ENCODE measurements around the gene LGSN.
"Not testable (repeated sequence)": the region's sequence is repeated elsewhere in the genome, so short reads cannot be mapped to it uniquely, and the experiment has no call there.

Gene LGSN, protein sequence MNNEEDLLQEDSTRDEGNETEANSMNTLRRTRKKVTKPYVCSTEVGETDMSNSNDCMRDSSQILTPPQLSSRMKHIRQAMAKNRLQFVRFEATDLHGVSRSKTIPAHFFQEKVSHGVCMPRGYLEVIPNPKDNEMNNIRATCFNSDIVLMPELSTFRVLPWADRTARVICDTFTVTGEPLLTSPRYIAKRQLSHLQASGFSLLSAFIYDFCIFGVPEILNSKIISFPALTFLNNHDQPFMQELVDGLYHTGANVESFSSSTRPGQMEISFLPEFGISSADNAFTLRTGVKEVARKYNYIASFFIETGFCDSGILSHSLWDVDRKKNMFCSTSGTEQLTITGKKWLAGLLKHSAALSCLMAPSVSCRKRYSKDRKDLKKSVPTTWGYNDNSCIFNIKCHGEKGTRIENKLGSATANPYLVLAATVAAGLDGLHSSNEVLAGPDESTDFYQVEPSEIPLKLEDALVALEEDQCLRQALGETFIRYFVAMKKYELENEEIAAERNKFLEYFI

DNA sequence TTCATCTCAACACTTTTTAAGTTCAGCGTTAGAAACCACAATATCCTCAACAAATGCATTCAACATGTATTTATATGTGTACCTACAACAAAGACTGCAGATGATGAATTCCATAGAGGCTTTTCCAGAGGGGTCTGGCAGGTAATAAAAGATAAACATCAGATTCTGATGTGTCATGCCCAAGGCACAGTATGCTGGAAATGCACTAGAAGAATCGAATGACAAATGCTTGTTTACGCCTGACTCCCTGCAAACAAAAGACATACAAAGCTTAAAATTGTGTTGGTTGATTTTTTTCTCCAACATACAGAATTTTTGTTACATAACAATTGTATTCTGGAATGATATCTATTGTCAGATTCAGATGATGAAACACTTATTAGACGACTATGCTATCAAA lies at the start of gene LGSN:
Gene LGSN, minus strand, starts transcription at position 45 of the 400 bp plus-strand sequence. Its CDS starts 40 bp downstream, at position 5.
- no peak for DNase-seq (ENCODE audit: low read depth in 2 of 2)

DNA sequence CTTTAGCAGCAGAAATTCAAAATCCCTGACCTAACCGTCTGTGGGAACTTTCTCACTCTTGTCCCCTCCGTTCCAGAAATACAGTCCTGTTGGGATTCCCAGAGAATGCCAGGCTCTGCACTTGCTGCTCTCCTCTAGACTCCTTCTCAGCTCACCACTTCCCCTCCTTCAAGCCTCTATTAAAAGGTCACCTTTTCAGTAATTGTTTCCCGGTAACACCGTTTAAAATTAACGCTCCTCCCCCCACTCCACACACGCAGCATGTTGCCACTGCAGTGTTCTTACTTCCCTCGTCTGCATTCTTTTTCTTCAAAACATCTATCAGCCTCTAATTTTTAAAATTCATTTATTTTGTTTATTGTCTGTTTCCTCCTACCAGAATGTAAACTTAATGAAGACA lies 48.6 kb upstream of the LGSN start:
- no peak for DNase-seq (ENCODE audit: low read depth in 2 of 2)

DNA sequence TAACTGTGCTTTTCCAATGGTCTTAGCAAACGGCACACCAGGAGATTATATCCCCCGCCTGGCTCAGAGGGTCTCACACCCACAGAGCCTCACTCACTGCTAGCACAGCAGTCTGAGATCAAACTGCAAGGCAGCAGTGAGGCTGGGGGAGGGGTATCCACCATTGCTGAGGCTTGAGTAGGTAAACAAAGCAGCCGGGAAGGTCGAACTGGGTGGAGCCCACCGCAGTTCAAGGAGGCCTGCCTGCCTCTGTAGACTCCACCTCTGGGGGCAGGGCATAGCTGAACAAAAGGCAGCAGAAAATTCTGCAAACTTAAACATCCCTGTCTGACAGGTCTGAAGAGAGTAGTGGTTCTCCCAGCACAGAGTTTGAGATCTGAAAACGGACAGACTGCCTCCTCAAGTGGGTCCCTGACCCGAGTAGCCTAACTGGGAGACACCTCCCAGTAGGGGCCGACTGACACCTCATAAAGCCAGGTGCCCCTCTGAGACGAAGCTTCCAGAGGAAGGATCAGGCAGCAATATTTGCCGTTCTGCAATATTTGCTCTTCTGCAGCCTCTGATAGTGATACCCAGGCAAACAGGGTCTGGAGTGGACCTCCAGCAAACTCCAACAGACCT lies 42.8 kb upstream of the LGSN start:
- DNase-seq (ENCODE audit: low read depth in 2 of 2), result not testable (repeated sequence)

DNA sequence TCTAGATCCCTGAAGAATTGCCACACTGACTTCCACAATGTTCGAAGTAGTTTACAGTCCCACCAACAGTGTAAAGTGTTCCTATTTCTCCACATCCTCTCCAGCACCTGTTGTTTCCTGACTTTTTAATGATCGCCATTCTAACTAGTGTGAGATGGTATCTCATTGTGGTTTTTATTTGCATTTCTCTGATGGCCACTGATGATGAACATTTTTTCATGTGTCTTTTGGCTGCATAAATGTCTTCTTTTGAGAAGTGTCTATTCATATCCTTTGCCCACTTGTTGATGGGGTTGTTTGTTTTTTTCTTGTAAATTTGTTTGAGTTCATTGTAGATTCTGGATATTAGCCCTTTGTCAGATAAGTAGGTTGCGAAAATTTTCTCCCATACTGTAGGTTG lies 37.6 kb upstream of the LGSN start:
- not testable (repeated sequence) for DNase-seq (ENCODE audit: low read depth in 2 of 2)

DNA sequence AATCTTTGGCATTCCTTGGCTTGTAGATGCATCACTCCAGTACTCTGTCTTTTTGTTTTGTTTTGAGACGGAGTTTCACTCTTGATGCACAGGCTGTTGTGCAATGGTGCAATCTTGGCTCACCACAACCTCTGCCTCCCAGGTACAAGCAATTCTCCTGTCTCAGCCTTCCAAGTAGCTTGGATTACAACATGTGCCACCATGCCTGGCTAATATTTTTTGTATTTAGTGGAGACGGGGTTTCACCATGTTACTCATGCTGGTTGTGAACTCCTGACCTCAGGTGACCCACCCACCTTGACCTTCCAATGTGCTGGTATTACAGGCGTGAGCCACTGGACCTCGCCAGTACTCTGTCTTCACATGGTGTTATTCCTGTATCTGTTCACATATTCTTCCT lies 35.8 kb upstream of the LGSN start:
- no peak for DNase-seq (ENCODE audit: low read depth in 2 of 2)

DNA sequence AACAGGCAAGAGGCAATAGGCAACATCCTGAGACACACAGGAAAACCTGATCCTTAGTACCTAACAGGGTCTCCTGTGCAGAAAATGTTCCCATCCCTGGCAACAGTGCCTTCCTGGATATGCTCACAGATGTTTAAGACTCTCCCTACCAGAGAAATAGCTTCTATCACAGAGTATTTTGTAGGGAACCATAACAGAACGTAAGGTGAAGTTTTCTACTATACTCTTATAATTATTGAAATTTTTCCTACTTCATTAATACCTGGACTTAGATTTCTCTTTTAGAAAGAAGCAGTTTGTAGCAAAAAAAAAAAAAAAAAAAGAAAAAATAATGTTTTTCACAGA lies 33.5 kb upstream of the LGSN start:
- no peak for DNase-seq (ENCODE audit: low read depth in 2 of 2)

DNA sequence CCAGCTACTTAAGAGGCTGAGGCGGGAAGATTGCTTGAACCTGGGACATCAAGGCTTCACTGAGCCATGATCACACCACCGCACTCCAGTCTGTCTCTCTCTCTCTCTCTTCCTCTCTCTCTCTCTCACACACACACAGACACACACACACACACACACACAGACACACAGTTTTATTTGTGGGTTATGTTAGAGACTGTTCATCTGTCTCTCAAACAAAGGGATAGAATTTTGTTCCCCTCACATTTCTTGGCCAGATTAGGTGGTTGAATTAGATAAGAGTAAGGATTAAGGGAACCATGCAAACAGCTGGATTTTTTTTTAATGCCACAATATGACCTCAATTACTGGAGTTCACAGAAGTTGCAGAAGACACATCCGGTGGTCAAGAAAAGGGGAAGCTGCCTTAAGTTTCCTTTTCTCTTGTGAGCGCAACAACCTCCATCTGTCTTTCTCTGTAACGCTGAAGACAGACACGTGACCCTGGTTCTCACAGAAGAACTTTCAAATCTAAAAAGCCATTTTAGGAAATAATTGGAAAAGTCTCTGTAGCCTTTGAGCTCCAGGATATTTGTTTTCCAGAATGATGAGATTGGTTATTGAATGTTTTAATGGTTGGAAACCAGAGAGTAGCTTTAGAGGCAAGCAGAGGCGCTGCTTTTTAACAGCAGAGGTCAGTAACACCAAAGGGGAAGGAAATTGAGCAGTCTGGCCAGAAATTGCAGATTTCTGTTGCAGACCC lies 32.9 kb upstream of the LGSN start:
- no peak for DNase-seq (ENCODE audit: low read depth in 2 of 2)

DNA sequence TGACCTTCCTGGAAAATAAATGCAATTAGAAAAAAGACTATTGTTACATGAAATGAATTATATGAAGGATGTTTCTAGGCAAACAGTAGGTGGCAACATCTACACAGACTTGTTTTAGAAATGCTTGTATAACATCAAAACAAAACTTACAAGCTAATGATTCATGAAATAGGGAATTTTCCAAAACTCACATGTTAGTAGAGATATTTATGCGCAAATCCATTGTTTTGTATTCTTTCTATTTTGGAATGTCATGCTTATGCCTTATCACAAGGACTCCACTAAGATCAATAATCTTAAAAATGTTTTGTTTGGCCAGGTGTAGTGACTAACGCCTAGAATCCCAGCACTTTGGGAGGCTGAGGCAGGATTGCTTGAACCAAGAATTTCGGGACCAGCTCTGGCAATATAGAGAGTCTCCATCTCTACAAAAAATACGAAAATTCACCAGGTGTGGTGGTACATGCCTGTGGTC lies 32.3 kb upstream of the LGSN start:
- DNase-seq (ENCODE audit: low read depth in 2 of 2), result no peak

DNA sequence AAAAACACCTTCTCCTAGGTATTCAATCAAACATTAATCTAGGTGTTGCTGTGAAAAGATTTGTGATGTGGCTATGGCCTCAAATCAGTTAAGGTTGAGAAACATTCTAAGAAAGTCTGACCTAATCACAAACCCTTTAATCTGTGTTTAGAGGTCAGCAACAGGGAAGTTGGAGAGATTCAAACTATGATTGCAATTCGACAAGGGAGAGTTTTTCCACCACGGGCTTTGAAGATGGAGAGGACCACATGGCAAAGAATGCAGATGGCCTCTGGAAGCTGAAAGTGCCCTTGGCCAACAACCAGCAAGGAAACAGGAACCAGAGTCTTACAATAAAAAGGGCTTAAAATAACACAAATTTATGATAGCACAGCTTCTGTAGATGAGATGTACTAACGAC lies 29.6 kb upstream of the LGSN start:
- DNase-seq (ENCODE audit: low read depth in 2 of 2), result no peak

DNA sequence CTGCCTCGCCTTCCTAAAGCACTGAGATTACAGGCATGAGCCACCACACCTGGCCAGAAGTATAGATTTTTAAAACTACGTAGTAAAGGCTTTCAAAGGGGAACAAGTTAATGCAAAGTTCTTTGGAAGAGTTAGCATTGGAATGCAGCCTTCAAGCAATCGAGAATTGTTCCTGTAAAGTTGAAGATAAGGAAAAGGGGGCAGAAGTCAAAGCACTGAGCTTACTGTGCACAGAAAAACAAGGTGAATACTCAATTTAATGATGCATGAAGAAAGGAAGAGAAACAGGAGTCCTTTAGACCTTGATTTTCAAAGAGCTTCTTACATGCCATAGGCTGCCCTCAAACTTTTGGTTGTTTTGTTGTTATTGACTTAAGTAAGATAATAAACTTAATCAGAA lies 29.1 kb upstream of the LGSN start:
- no peak for DNase-seq (ENCODE audit: low read depth in 2 of 2)

DNA sequence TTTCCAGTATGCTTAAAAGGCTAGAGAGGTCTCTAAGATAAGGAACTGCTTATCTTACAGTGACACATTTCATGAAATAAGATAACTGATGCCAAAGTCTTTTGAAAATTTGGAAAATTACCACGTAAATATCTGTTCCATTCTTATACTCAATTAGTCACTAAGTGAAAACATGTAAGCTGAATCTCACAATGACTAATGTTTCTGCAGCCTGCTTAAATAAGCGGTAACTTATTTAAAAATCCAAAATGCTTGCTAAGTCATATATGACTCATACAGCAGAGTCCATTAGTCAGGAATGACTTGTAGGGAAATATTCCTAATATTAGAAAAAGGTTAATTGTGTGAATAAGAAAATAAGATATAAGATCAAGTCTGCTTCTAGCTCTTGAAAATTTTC lies 27.8 kb upstream of the LGSN start:
- DNase-seq (ENCODE audit: low read depth in 2 of 2), result no peak

DNA sequence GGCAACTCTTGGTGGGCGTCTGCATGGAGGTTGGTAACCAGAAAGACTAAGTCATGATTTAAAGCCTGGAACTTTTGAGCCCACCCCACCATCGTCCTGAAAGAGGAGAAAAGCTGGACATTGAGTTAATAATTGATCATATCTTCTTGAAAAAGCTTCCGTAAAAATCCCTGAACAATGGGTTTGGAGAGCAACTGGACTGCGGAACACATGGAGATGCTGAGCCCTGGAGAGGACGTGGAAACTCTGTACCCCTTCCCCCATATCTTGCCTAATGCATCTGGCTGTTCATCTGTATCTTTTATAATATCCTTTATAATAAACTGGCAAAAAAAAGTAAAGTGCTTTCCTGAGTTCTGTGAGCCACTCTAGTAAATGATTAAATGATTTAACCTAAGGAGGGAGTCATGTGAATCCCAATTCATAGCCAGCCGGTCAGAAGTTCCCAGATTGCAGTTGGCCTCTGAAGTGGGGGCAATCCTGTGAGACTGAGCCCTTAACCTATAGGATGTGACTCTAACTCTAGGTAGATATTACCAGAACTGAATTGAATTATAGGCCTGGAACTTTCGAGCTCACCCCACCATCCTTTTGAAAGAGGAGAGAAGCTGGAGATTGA lies 26.5 kb upstream of the LGSN start:
- no peak for DNase-seq (ENCODE audit: low read depth in 2 of 2)

DNA sequence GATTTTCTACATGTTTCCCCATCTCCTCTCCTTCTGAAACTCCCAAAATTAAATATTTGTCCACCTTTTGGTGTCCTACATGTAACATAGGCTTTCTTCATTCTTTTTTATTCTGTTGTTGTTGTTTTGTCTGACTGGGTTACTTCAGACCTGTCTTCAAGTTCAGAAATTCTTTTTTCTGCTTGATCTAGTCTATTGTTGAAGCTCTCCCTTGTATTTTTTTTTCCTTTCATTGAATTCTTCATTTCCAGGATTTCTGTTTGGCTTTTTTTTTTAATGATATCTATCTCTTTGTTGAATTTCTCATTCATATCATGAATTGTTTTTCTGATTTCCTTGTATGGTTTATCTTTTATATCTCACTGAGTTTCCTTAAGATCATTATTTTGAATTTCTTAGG lies 20.6 kb upstream of the LGSN start:
- DNase-seq (ENCODE audit: low read depth in 2 of 2), result no peak

DNA sequence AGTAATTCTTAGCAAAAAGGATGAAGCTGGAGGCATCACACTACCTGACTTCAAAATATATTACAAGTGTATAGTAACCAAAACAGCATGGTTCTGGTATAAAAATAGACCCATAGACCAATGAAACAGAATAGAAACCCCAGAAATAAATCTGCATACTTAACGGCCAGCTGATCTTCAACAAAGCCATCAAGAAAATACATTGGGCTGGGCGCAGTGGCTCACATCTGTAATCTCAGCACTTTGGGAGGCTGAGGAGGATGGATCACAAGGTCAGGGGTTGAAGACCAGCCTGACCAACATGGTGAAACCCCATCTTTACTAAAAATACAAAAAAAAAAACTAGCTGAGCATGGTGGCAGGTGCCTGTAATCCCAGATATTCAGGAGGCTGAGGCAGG lies 14.9 kb upstream of the LGSN start:
- DNase-seq (ENCODE audit: low read depth in 2 of 2), result not testable (repeated sequence)

DNA sequence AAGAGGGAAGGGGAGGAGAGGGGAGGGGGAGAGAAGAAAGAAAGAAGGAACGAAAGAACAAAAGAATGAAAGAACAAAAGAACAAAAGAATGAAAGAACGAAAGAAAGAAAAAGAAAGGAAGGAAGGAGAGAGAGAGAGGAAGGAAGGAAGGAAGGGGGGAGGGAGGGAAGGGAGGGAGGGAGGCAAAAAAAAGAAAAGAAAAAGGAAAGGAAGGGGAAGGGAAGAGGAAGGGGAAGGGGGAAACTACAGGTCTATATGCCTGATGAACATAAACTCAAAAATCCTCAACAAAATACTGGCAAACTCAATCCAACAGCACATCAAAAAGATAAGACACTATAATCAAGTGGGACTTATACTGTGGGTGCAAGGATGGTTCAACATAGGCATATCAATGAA lies 13.7 kb upstream of the LGSN start:
- DNase-seq (ENCODE audit: low read depth in 2 of 2), result no peak

DNA sequence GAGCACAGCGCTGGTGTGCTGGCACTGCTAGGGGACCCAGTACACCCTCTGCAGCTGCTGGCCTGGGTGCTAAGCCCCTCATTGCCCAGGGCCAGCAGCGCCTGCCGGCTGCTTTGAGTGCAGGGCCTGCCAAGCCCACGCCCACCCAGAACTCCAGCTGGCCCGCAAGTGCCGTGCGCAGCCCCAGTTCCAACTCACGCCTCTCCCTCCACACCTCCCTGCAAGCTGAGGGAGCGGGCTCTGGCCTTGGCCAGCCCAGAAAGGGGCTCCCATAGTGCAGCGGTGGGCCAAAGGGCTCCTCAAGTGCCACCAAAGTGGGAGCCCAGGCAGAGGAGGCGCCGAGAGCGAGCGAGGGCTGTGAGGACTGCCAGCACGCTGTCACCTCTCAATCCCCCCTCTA lies 6.8 kb upstream of the LGSN start:
- DNase-seq (ENCODE audit: low read depth in 2 of 2), result not testable (repeated sequence)

DNA sequence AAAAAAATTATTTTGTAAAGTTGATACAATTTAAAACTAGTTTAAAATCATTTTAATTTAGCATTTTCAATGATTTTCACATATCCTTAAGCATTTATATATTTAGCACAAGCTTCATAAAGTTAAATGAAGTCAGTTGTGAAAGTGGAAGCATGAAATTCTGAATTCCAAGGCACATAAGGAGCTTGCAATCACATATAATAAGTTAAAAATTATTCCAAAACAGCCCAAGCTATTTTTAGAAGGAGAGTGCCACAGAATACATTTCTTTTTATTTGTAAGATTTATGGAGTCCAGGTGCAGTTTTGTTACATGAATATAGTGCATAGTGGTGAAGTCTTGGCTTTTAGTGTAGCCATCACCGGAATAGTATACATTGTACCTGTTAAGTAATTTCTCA lies 3.2 kb upstream of the LGSN start:
- DNase-seq (ENCODE audit: low read depth in 2 of 2), result no peak

DNA sequence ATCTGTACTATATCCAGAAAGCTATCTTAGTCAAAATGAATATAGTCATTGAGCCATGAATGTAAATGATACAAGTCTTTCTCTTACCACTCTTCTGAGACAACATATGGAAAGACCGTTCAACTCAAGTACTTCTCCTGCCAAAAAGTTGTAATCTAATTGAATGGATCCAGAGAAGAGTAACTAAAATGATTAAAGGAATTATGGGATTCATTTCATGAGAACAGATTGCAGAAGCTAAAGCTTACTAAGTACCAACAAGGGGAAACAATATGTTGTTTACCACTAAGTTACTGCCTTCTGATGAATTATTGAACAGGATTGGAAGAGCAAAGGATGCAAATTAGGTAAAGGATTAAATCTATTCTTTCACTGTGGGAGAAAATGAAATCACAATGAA lies 2.0 kb upstream of the LGSN start:
- no peak for DNase-seq (ENCODE audit: low read depth in 2 of 2)

DNA sequence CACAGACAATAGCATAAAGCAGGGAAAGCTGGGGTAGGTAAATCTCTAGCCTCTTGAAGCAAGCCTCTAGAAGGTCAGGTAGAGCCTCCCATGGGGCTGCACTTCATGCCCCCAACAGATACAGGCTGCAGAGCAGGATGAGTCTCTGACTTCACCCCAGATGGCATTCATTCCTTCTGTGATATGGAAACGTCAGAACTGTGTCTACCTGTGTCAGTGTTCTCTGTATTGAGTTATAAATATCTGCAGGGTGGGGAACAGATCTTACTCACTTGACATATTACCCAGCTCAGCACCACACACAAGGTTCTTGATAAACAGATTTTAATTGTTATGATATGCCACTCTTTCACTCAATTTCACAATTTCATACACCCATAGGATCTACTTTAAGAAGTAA lies 2.1 kb downstream of the LGSN start:
- no peak for DNase-seq (ENCODE audit: low read depth in 2 of 2)

DNA sequence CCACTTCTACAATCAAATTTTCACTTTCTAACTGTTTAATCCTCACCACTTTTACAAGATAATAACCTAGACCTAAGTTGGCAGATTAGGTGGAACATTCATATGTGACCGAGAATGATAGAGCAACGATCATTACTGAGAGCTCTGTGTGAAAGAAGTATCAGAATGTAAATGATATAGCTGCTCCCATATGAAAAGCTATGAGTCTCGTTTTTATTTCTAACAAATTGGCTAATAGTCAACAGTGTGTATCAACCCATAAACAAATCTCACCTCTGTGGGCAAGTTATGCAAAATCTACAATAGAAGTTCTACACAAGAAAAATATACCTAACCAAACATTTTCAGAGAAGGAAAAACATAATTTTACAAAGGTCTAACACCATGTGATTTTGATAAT lies 3.7 kb downstream of the LGSN start:
- DNase-seq (ENCODE audit: low read depth in 2 of 2), result no peak

DNA sequence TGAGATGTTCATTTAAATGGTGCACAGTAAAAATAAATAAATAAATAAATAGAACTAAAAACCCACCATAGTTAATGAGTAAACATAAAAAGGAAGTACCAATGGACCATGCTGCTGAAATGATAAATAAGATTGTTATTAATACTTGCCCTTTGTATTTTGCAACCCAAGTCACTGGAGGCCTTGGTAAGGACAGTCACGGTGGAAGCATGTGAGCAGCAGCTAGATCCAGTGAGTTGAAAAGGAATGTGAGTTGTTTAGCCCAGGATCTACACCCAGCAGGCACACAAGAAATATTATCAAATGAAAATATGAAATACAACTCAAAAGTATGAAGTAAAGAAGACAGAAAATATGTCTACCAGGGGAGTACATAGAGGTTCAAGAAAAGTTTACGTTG lies 6.7 kb downstream of the LGSN start:
- DNase-seq (ENCODE audit: low read depth in 2 of 2), result no peak

DNA sequence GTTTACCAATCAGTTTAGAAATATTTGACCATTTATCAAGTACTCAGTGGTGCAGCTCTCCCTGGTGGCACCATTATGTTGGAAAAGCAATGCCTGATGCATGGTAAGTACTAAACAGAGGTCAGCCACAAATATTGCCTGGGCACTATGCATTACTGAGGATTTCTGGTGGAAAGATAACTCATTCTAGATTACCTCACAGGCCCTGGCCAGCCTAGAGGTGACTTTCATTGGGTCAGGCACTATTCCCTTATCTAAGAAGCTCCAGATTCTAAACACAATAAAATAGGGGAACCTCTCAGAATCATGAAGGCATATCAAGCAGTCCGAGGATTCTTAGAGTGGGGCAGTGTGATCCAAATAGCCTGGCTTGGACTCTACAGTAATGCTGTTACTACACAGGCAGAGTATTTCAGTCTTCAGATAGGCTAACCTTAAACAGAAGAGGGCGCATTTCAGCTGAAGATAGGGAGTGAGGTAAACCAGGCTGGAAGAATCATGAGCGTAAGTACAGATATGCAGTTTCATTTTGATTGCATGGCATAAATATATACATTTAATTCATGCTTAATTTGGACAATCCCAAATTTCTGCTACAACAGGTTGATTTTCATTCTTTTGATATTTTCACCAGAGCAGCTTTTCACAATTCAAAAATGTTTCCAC lies 12.1 kb downstream of the LGSN start:
- DNase-seq (ENCODE audit: low read depth in 2 of 2), result no peak
